ENCODE data around the gene TRIO.

TRIO gene

GRCh38 chr5:14410068-14410393 is 266.9 kb downstream of the TRIO start (continued):
- TF ChIP-seq ZNF488 (tag by site-specific recombination; IDR thresholded peaks at IDR 0.05), result no peak
- no peak for TF ChIP-seq HOXD13 (CRISPR knock-in tag; IDR thresholded peaks at IDR 0.05; ENCODE audit: borderline replicate concordance)
- TF ChIP-seq RBAK (tag by site-specific recombination; IDR thresholded peaks at IDR 0.05), result no peak
- TF ChIP-seq, protein P1, sequence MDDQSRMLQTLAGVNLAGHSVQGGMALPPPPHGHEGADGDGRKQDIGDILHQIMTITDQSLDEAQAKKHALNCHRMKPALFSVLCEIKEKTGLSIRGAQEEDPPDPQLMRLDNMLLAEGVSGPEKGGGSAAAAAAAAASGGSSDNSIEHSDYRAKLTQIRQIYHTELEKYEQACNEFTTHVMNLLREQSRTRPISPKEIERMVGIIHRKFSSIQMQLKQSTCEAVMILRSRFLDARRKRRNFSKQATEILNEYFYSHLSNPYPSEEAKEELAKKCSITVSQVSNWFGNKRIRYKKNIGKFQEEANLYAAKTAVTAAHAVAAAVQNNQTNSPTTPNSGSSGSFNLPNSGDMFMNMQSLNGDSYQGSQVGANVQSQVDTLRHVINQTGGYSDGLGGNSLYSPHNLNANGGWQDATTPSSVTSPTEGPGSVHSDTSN (CRISPR knock-in tag; IDR thresholded peaks at IDR 0.05), result no peak
- no peak for TF ChIP-seq ZNF354C (tag by site-specific recombination; IDR thresholded peaks at IDR 0.05; ENCODE audit: borderline replicate concordance, low read depth)

- Histone ChIP-seq H3K36me3 (ENCODE audit: control insufficient read depth in 2 of 2, insufficient read depth in 1 of 2, low read length in 2 of 2) (peaks cover 46 to 67% of the 10 kb centered on the region in 2 experiments), H3K4me3 (ENCODE audit: low read depth, low read length) (no peak overlapping the region), H3K27ac (ENCODE audit: extremely low read depth, low read depth, low read length) (no peak overlapping the region), H3K4me1 (ENCODE audit: control insufficient read depth, insufficient read depth, low read length) (no peaks in the 10 kb centered on the region), H3K9me3 (ENCODE audit: control insufficient read depth, insufficient read depth, low read depth, low read length) (no peaks in the 10 kb centered on the region)
- POLR2A ChIA-PET, result no interaction called here
- TF ChIP-seq KLF16 (tag by site-specific recombination; IDR thresholded peaks at IDR 0.05), result no peak
- 0 out of 2 replicates have a peak, but pooled peaks have one; percentile 11 for TF ChIP-seq ZIC2 (tag by site-specific recombination; IDR thresholded peaks at IDR 0.05)
- no peak for TF ChIP-seq ZNF302 (tag by site-specific recombination; IDR thresholded peaks at IDR 0.05; ENCODE audit: low read depth)
- CTCF ChIA-PET, result interaction anchor here (2.0 kb wide), 1 partner anchor 11 kb away, joined by 15 read pairs; no protein-coding TSS in a partner anchor
These were observed 267.5 kb downstream of the TRIO start for GRCh38 chr5:14410394-14411201.

DNA sequence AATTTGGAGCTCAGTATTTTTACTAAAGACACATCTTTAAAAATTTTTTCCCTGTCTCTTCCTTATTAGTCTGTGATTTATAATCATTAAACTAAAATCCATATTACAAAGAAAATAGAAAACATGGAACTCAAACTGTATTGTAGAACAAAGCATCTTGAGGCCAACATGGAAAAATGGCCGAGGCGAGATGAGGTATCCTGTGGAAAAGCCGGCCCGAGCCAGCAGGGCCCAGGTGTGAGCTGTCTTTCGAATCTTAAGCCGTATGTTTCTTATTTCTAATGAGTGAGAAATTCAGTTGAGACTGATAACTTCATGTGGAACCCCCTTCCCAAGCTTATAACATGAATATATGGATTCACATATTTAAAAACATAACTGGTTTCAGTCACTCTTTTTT is 268.1 kb downstream of the TRIO start:
- TF ChIP-seq ZNF843 (tag by site-specific recombination; IDR thresholded peaks at IDR 0.05) (no peak), ZFHX2 (tag by site-specific recombination; conservative IDR thresholded peaks at IDR 0.05) (no peak), ZNF549 (tag by site-specific recombination; IDR thresholded peaks at IDR 0.05) (no peak), ZEB2 (tag by site-specific recombination; IDR thresholded peaks at IDR 0.05) (no peak), KLF9 (tag by site-specific recombination; IDR thresholded peaks at IDR 0.05; ENCODE audit: low read depth) (no peak), ZNF791 (tag by site-specific recombination; IDR thresholded peaks at IDR 0.05) (no peak), YY1 (tag by site-specific recombination; IDR thresholded peaks at IDR 0.05) (no peak), ZFP69B (tag by site-specific recombination; IDR thresholded peaks at IDR 0.05) (no peak), ZNF76 (tag by site-specific recombination; IDR thresholded peaks at IDR 0.05; ENCODE audit: borderline replicate concordance, low read depth) (no peak), ZNF292 (tag by site-specific recombination; IDR thresholded peaks at IDR 0.05; ENCODE audit: borderline replicate concordance, low read depth) (no peak), SP2 (tag by site-specific recombination; IDR thresholded peaks at IDR 0.05) (no peak)
- TF ChIP-seq, protein P2, sequence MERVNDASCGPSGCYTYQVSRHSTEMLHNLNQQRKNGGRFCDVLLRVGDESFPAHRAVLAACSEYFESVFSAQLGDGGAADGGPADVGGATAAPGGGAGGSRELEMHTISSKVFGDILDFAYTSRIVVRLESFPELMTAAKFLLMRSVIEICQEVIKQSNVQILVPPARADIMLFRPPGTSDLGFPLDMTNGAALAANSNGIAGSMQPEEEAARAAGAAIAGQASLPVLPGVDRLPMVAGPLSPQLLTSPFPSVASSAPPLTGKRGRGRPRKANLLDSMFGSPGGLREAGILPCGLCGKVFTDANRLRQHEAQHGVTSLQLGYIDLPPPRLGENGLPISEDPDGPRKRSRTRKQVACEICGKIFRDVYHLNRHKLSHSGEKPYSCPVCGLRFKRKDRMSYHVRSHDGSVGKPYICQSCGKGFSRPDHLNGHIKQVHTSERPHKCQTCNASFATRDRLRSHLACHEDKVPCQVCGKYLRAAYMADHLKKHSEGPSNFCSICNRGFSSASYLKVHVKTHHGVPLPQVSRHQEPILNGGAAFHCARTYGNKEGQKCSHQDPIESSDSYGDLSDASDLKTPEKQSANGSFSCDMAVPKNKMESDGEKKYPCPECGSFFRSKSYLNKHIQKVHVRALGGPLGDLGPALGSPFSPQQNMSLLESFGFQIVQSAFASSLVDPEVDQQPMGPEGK (tag by site-specific recombination; IDR thresholded peaks at IDR 0.05), result no peak
- TF ChIP-seq, protein P1 (CRISPR knock-in tag; IDR thresholded peaks at IDR 0.05), result no peak
- no peak overlapping the region for H3K27ac ChIP-seq (ENCODE audit: extremely low read depth, low read depth, low read length)
- peaks cover 49 to 61% of the 10 kb centered on the region in 2 experiments for H3K36me3 ChIP-seq (ENCODE audit: control insufficient read depth in 2 of 2, insufficient read depth in 1 of 2, low read length in 2 of 2)
- ChIA-PET CTCF (interaction anchor here (2.0 kb wide), 1 partner anchor 11 kb away, joined by 15 read pairs; no protein-coding TSS in a partner anchor), POLR2A (no interaction called here)
- no peaks in the 10 kb centered on the region for H3K9me3 ChIP-seq (ENCODE audit: control insufficient read depth, insufficient read depth, low read depth, low read length)
- no peak overlapping the region for H3K4me3 ChIP-seq (ENCODE audit: low read depth, low read length)
- no peaks in the 10 kb centered on the region for H3K4me1 ChIP-seq (ENCODE audit: control insufficient read depth, insufficient read depth, low read length)
